HG02973 (cell line): ENCODE measurements around the gene RNASEH1.
A peak's percentile ranks its signal among the peaks of the same experiment; 100 is the strongest.

Experiments
- ATAC-seq: cut with Tn5 transposase; IDR thresholded peaks from one replicate; pipeline ENCODE4 v1.9.1; 2021; ENCODE audit warnings: moderate library complexity; ENCODE audit not compliant: unreplicated experiment

Gene RNASEH1

DNA sequence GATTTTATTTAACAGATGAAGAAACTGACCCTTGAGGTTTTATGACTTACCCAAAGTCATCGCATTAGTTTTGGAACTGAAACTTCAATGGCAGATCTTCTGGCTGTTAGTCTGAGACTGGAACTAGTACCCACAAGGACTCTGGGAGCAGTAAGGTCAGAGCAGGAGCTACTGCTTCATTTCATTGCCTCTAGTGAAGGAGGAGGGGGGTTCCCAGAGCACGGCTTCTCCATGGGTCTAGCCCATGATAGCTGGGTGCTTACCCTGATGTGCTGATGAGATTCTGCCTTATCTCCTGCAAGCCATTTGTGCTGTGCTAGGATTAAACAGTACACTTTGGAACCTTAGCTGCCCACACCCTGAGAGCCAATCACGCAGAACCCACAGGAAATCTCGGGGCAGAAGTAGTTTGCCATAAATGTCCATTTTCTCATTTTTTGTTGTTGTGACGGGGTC, 5.4 kb upstream of the RNASEH1 start:
- peak; percentile 35 for ATAC-seq

DNA sequence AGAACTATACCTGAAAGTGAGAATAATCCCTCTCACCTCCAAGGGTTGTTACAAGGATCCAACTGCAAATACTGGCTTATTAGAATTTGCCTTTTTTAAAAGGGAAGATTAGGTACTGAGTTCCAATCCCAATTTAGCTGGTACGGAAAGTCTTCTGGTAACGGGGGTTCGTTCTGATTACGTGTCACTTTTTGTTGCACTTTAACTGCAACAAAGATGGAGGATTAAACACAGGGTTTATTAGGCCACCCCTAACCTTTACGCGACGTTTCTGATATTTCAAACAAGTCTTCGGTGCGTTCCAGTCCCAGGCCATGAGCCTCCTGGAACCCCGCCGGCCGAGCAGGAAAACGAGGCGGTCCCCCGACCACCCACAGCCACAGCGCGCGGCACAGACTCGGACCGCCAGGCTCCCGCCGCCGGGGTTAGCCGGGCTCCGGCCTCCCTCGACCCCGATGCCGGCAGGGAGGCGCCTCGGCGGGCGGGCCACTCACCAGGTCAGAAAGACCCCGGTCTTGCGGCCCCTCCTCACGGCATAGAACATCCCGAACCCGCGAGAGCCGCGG, 411 bp downstream of the RNASEH1 start:
- peak; percentile 26 for ATAC-seq

DNA sequence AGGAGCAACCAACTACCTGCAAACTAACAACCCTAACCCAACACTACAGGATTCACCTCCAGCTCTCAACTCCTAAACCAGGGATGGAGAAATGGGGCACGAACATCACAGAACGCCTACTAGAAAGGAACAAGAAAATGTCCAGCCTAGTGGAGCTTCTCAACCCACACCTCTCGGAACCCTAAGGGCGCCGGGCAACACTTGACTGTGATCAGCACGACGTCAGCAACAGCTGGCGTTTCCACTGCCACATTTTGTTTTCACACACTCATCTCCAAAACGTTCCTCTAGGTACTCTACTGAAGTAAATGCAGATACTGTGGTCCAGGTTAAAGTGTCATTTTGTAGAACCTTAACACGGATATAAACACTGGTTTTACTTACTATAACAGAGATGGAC, 4.2 kb downstream of the RNASEH1 start:
- ATAC-seq, result no peak

DNA sequence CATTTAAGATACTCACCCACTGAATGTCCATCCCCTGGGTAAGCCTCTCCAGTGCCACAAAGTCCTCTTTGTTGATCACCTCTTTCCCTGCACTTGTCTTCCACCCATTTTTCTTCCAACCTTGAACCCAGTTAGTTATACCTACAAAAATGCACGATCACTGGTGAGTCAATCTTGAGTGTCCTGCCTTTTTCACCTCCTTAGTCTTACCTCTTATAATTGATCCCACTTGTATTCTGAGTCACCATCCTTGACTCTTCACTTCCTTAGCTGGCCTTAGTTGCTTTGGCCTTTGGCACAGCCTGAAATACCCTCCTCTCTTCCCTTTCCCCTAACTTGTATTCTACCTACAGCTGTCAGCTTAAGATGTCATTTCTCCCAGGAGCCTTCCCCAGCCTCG, 10.2 kb downstream of the RNASEH1 start:
- ATAC-seq, result no peak

DNA sequence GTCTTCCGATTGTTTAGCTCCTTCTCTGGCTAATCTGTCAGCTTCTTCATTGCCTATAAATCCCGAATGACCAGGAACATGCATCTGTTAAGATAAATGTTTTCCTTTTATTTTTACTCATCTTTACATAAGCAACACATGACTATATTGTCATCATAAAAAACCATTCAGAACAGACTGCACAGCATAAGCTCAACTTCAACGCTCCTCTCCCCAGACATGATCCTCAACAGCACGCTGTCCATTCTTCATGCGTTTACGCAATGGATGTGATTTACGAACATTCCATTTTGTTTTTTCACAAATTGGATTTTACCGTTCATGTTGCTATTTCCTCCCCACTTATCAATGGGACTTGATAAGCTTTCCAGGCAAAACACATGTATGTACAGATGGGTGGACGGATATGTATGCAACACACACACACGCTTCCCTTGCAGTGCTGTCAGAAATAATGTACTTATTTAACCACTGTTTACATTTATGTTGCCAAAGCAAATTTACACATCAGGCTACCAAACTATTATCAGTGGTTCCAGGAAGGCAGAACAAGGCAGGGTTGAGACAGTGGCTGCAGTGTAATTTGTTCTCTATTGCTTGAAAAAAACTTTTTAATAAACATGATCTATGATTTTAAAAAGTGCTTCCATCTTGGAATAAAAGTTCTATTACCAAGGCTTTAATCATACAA, 12.2 kb downstream of the RNASEH1 start:
- ATAC-seq, result no peak

DNA sequence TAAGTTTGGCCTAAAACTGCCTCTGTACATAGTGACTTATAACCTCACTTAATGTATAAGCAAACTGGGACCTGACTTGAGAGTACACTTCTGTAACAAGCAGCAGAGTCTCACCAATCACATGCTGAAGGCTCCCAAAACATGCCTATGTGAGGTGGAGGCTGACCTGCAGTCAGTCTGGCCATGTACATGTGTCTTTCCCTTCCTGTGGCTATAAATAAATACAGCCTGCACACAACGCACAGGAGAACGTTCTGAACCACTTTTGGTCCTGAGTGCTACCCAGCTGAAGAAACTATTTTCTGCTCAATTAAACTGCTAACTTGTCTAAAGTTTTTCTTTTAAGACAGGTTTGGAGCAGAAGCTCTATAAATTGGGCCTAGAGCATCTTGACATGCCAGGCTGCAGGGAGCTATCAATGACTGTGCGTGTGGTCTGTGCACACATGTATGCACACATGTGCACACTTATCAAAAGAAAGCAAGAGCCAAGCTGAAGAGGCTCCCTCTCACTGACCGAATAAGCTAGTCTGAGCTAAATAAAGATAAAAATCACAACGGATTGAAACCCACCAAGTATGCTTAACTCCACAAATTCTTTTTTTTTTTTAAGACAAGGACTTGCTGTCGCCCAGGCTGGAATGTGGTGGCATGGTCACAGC, 15.0 kb downstream of the RNASEH1 start:
- ATAC-seq, result no peak

DNA sequence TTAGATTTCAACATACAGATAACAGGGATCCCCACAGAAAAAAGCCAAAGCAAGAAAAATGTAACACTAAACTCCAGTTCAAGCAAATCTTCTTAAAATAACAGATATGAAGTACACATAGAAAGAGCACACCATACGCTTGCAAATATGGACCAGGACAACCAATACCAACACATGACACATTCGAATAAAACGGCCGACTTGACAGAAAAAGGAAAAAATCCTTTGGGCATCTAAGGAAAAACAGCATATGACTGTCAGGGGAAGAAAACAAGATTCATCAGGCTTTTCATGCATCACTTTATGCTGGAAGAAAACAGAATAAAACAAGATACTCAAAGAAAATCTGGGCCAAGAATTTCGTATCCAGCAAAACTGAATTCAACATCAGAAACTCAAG, 16.0 kb downstream of the RNASEH1 start:
- ATAC-seq, result no peak

DNA sequence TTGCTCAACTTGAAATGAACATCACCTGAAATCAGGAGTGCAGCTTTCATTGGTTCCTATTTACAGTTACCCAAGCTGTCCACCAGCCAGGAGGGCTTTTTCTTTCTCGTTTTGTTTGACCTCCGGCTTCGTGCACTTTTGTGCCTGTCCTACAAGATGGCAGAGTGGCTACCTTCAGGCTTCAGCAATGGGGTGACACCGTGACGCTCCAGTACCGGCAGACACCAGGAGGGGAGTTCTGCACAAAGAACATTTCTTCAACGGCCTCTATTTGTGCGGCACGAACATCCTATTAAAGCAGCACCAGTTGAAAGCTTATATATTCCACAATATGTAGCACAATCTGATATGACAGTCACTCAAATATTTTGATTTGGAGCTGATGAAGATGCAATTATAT, 18.3 kb downstream of the RNASEH1 start:
- no peak for ATAC-seq

DNA sequence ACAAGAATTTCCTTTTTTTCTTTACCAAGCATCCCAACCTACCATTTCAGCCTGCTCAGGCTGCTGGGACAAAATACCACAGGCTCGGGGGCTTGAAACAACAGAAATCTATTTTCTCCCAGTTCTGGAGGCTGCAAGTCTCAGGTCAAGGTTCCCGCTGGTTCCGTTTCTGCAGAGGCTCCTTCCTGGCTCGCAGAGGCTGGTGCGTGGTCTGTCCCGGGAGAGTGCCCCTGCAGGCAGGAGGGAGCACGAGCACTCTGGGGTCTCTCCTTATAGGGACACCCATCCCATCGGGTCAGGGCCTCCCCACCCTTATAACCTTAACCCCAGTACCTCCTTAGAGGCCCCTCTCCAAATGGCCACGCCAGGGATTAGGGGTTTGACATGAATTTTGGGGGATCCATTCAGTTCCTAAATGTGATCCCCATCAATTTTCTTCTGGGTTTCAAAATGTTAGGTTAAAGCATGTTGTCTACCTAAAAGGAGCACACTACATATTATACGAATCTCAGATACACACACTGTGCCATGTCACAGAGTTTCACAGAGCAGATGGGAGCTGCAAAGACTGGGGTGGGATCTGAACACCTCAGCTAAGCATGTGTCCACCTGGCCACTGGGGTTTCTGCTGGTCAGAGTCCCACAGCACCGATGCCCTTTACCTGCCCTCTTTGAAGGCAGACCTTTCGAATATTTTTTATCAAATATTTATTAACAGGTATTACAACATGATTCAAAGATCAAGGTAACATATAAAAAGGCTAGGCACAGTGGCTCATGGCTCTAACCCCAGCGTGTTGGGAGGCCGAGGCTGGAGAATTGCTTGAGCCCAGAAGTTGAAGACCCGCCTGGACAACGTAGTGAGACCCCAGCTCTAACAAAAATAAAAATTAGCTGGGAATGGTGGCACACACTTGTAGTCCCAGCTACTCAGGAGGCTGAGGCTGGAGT, 21.2 kb downstream of the RNASEH1 start:
- ATAC-seq, result no peak

DNA sequence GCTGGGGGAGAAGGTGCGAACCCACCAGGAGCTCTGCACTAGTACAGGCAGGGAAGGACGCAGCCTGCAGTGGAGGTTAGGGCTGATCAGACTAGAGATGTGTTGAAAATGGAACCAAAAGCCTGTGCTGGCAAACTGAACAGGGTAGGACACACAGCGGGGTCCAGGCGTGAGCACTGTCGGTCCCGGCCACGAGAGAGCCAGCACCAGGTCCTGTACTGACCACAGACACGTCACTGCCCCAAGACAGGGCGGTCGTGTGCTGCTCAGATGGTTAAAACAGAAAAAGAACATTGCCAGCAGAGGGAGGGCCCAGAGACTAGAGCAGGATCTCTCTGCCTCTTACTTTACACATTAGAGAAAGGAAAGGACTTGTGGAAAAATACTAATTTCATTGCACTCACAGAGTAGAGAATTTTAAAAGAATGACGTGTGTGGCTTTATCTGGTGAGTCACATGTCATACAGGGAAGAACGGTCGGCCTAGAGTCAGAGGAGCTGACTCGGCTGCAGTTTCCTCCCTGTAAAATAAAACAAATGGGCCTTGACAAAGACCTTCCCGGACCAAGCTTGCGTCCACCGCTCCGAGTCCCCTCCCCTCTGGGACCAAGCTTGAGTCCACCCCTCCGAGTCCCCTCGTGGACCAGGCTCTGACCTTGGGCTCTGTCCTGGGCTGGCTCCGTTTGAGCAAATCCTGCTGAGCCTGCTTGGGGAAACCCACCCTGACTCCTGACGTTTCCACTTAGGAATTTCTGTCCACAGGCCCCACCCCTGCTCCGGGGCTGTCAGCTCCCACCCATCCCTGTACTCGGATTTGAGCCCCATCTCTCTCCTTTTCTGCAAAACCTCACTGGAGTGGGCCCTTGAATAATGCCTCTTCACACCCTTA, 22.1 kb downstream of the RNASEH1 start:
- no peak for ATAC-seq

DNA sequence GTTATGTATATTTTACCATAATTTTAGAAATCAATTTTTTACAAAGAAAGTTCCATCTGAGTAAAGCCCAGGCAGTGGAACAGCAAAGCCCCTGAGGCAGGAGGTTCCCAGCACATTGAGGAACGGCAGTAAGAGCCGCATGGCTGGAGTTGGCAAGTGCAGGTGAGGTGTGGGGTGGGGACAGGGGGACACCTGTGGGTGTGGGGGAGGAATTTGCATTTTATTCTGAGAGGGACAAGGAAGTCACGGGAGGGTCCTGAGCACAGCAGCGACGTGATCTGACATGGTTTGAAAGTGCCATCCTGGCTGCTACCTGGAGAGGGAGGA, 22.7 kb downstream of the RNASEH1 start:
- ATAC-seq, result no peak

DNA sequence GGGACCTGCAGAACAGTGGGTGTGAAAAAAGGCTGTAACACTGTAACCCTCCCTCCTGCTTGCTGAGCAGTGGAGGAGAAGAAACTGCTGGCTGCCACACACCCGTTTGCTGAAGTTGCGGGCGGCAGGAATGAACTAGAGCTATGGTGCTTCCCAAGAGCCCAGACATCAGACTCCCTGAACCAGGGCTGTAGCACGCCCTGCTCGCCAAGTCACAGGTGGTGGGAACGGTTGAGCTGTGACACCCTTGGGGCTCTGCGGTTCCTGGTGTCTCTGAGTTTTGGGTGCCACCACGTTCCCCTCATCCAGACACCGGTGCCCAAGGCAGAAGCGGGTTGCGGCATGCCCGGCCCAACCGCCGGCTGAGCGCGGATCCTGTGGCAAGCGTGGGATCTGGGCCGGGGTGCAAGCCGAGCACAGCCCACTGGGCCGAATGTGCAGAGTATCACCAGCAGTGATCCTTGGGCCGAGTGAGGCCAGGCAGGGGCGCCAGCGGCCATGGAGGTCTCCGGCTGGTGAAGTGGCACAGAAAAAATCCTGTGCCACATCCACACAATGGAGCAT, 23.8 kb downstream of the RNASEH1 start:
- ATAC-seq, result no peak

DNA sequence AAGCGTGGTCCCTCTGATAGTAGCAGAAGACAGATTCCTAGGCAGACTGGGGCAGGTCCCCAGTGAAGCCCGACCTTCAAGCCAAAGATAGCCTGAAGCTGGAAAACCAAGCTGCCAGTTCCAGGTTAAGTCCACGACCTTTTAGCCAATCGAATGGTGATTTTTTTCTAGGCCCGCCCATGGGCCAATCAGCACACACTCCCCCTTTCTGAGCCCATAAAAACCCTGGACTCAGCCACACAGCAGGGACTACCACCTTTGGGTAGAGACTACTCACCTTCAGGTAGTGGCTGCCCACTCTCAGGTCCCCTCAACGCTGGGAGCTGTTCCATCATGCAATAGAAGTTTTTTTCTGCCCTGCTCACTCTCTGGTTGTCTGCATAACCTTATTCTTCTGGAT, 24.3 kb downstream of the RNASEH1 start:
- no peak for ATAC-seq

DNA sequence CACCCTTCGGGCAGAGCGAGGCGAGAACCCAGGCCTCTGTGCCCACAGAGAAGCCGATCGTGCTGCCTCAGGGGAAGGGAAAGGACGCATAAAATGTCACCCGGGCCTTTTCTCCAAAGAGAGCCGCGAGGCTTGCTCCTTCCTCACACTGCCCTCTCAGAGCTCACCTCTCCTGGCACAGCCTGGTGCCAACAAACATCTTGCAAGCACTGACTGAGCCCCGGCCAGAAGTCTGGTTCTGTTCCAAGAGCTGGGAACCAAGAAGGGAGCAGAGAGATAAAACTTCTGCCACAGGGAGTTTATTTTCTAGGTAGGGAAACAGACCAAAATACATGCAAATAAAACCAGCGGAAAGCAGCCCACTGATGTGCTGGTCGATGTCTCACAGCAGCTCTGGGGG, 25.2 kb downstream of the RNASEH1 start:
- no peak for ATAC-seq

DNA sequence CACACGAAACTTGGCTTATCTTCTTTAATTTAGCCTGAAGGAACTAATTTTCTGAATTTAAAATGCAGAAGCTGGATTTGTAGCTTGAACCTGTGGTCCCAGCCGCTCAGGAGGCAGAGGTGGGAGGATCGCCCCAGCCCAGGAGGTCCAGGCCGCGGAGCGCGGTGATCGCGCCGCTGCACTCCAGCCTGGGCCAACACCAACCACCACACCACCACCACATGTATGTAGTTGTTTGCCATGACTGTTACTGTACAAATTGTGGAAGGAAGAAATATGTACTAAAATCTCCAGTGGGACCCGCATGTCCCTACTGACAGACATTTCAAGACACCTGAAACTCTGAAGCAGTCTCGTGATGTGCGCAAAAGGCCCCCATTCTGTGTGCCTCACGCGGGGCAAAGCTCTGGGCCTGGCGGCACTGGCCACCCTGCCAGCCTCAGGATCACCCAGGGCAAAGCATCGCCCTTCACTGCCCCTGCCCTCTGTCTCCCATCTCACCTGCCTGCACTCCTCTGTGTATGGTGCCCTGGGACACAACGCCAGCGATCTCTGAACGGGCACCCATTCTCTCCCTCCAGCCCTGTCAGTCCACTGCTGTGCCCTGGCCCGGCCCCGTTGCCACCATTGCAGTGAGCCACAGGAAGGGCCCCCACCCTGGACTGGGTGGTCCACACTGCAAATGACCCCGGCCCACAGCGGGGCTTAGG, 28.7 kb downstream of the RNASEH1 start:
- ATAC-seq, result no peak

DNA sequence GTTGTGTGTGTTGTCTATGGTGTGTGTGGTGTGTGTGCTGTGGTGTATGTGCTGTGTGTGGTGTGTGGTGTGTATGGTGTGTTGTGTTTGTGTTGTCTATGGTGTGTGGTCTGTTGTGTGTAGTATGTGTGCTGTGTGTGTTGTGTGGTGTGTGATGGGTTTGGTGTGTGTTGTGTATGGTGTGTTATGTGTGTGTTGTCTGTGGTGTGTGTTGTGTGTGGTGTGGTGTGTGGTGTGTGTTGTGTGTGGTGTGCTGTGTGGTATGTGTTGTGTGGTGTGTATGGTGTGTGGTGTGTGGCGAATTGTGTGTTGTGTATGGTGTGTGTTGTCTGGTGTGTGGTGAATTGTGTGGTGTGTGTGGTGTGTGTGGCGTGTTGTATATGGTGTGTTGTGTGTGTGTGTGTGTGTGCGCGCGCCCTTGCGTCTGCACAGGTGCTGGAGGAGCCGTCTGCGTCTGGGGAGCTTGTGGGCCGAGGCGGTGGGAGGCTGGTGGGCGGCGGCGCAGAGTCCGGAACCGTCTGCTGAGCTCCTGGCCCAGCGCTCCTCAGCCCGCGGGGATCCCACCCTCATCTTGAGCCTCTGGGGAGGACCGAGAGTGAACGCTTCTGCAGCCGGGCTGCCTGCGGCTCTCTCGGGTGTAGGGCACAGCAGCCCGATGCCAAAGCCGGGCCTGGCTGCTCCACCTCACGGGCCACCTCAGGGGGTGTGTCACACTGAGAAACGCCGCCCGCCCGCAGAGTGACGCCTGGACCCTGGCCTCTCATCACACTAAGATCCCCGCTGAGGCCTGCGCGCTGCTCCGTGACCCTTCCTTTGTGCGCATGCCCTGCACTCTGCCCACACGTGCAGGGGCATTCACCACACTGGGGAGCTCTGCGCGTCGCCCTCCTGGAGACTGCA, 30.0 kb downstream of the RNASEH1 start:
- no peak for ATAC-seq

DNA sequence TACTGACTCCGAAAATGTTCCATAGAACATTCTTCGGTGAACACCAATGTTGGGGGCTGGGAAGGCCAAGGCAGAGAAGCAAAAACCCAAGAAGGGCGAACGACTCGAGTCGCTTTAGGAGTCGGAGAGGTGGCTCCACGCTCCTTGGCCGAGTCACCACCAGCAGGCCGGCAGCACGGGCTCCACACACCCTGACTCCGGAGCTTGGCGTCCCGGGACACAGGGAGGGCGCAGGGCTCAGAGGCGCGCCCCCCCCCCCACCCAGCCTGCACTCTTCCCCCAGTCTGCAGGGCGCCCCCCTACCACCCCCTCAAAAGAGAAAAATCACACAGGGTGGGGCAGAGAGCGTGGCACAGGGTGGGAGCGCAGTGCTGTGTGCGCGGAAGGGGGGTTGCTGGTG, 31.3 kb downstream of the RNASEH1 start:
- no peak for ATAC-seq

DNA sequence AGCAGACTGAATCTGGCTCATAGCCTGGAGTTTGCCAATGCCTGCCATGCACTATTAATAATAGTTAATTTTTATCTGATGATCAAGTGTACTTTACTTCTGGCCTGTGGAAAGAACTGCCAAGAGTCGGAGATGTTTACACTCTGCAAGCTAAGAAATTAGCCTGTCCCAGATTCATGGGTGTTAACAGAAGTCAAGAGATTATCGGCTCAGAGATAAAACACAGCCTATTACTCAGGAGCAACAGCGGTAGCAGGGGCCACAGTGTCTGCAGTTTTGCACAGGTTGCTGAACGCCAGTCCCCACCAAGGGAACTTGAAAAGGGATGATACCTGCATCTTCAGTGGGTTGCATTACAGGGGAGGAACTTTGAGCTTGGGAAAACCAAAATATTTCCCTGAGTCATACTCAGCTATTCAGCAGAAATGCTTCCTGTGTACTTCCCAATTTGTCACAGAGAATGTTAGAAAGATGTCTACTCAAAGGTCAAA, 34.5 kb downstream of the RNASEH1 start:
- no peak for ATAC-seq
